H9 (cell line): ENCODE data around the gene CCDC174. TPM values are rescaled to one million over a fixed set of nuclear protein-coding genes. Genes with fewer than 3 reads are reported as not detected.

Experiments used
- DNase-seq: peaks from one replicate; pipeline ENCODE4 v3.0.0-alpha.2; 2017
- H2AFZ ChIP-seq: one replicate; pipeline ENCODE4 v1.6.1; 2013; ENCODE audit warnings: mild to moderate bottlenecking, low read length, control low read depth, moderate library complexity
- H2AK5ac ChIP-seq: 2 replicates; pipeline ENCODE4 v1.6.1; 2013; ENCODE audit warnings: low read length, control low read depth, mixed read lengths; ENCODE audit not compliant: insufficient read length
- H2BK120ac ChIP-seq: one replicate; pipeline ENCODE4 v1.6.1; 2013; ENCODE audit warnings: low read depth, mild to moderate bottlenecking, low read length, control low read depth, inconsistent platforms; ENCODE audit not compliant: poor library complexity, severe bottlenecking
- H2BK12ac ChIP-seq: 2 replicates; pipeline ENCODE4 v1.6.1; 2013; ENCODE audit warnings: low read length, control low read depth, mixed read lengths, low read depth; ENCODE audit not compliant: insufficient read length
- H2BK15ac ChIP-seq: 2 replicates; pipeline ENCODE4 v1.6.1; 2013; ENCODE audit warnings: low read depth, low read length, control low read depth
- H2BK20ac ChIP-seq: one replicate; pipeline ENCODE4 v1.6.1; 2013; ENCODE audit warnings: low read depth, mild to moderate bottlenecking, low read length, control low read depth, inconsistent platforms; ENCODE audit not compliant: poor library complexity, severe bottlenecking
- H2BK5ac ChIP-seq: 2 replicates; pipeline ENCODE4 v1.6.1; 2013; ENCODE audit warnings: low read length, control low read depth, mixed read lengths; ENCODE audit not compliant: insufficient read length
- H3K14ac ChIP-seq: 2 replicates; pipeline ENCODE4 v1.6.1; 2013; ENCODE audit warnings: low read length, control low read depth; ENCODE audit not compliant: insufficient read depth
- H3K18ac ChIP-seq: 2 replicates; pipeline ENCODE4 v1.6.1; 2013; ENCODE audit warnings: low read depth, mild to moderate bottlenecking, mixed read lengths, low read length, control low read depth; ENCODE audit not compliant: insufficient read length
- H3K23ac ChIP-seq: 2 replicates; pipeline ENCODE4 v1.6.1; 2013; ENCODE audit warnings: low read length, control low read depth, mixed read lengths, low read depth; ENCODE audit not compliant: insufficient read length
- H3K23me2 ChIP-seq: 2 replicates; pipeline ENCODE4 v1.6.1; 2013; ENCODE audit warnings: low read depth, mild to moderate bottlenecking, mixed read lengths, low read length, control low read depth; ENCODE audit not compliant: insufficient read length, poor library complexity, severe bottlenecking
- H3K27ac ChIP-seq: 2 replicates; pipeline ENCODE4 v1.5.1; 2013; ENCODE audit warnings: low read length, control low read depth, mixed read lengths, low read depth; ENCODE audit not compliant: insufficient read length
- H3K27me3 ChIP-seq: 2 replicates; pipeline ENCODE4 v1.6.1; 2013; ENCODE audit warnings: low read length, control low read depth, inconsistent platforms; ENCODE audit not compliant: insufficient read depth
- H3K4ac ChIP-seq: 2 replicates; pipeline ENCODE4 v1.6.1; 2013; ENCODE audit warnings: low read depth, mild to moderate bottlenecking, control low read depth, inconsistent platforms, low read length, moderate library complexity
- H3K4me1 ChIP-seq: 2 replicates; pipeline ENCODE4 v1.6.1; 2013; ENCODE audit warnings: low read length, control low read depth, inconsistent platforms; ENCODE audit not compliant: insufficient read depth
- H3K4me2 ChIP-seq: 2 replicates; pipeline ENCODE4 v1.6.1; 2013; ENCODE audit warnings: low read length, control low read depth, mixed read lengths; ENCODE audit not compliant: insufficient read length, insufficient read depth
- H3K56ac ChIP-seq: 2 replicates; pipeline ENCODE4 v1.6.1; 2013; ENCODE audit warnings: low read depth, mild to moderate bottlenecking, mixed read lengths, low read length, control low read depth; ENCODE audit not compliant: insufficient read length
- H3K79me1 ChIP-seq: 2 replicates; pipeline ENCODE4 v1.6.1; 2013; ENCODE audit warnings: low read depth, mild to moderate bottlenecking, moderate library complexity, low read length, control low read depth, inconsistent platforms; ENCODE audit not compliant: insufficient read depth, poor library complexity, severe bottlenecking
- H3K79me2 ChIP-seq: 2 replicates; pipeline ENCODE4 v1.6.1; 2013; ENCODE audit warnings: low read length, control low read depth, inconsistent platforms; ENCODE audit not compliant: insufficient read depth
- H3K9ac ChIP-seq: 2 replicates; pipeline ENCODE4 v1.6.1; 2013; ENCODE audit warnings: low read length, control low read depth, mixed read lengths; ENCODE audit not compliant: insufficient read length; ENCODE audit errors: extremely low read depth
- H3K9me3 ChIP-seq: one replicate; pipeline ENCODE4 v1.6.1; 2013; ENCODE audit warnings: low read depth, low read length, inconsistent platforms; ENCODE audit not compliant: control insufficient read depth
- H3T11ph ChIP-seq: one replicate; pipeline ENCODE4 v1.6.1; 2013; ENCODE audit warnings: mild to moderate bottlenecking, low read length, control low read depth, inconsistent platforms
- H4K20me1 ChIP-seq: one replicate; pipeline ENCODE4 v1.6.1; 2013; ENCODE audit not compliant: control insufficient read depth, insufficient read length, insufficient read depth
- H4K5ac ChIP-seq: 2 replicates; pipeline ENCODE4 v1.6.1; 2013; ENCODE audit warnings: low read depth, mild to moderate bottlenecking, mixed read lengths, low read length, control low read depth; ENCODE audit not compliant: insufficient read length
- H4K8ac ChIP-seq: replicated peaks from 2 replicates; pipeline ENCODE4 v1.6.1; 2013; ENCODE audit warnings: low read length, control low read depth, mixed read lengths, low read depth; ENCODE audit not compliant: insufficient read length
- H4K91ac ChIP-seq: 2 replicates; pipeline ENCODE4 v1.6.1; 2013; ENCODE audit warnings: low read depth, mild to moderate bottlenecking, moderate library complexity, mixed read lengths, low read length, control low read depth; ENCODE audit not compliant: insufficient read length
- H3K27ac Mint-ChIP-seq, 3 experiments: 2 replicates in 2 of 3; 3 replicates in 1 of 3; pipeline ENCODE4 v1.8.0; 2020 to 2021; ENCODE audit warnings: mixed read lengths in 3 of 3, mild to moderate bottlenecking in 1 of 3, moderate library complexity in 1 of 3
- H3K27me3 Mint-ChIP-seq: 2 replicates; pipeline ENCODE4 v1.8.0; 2021; ENCODE audit warnings: low read depth, mild to moderate bottlenecking, moderate library complexity, mixed read lengths
- H3K36me3 Mint-ChIP-seq, 3 experiments: 2 replicates in 2 of 3; 3 replicates in 1 of 3; pipeline ENCODE4 v1.8.0; 2020 to 2021; ENCODE audit warnings: low read depth in 3 of 3, mixed read lengths in 3 of 3; ENCODE audit not compliant: insufficient read depth in 1 of 3
- H3K4me1 Mint-ChIP-seq, 2 experiments: 2 replicates each; pipeline ENCODE4 v1.8.0; 2020; ENCODE audit warnings: mixed read lengths in 2 of 2
- H3K4me3 Mint-ChIP-seq, 2 experiments: 2 replicates in 1 of 2; 3 replicates in 1 of 2; pipeline ENCODE4 v1.8.0; 2020 to 2021; ENCODE audit warnings: mild to moderate bottlenecking in 2 of 2, mixed read lengths in 2 of 2, moderate library complexity in 1 of 2
- H3K9me3 Mint-ChIP-seq, 2 experiments: 2 replicates in 1 of 2; 3 replicates in 1 of 2; pipeline ENCODE4 v1.8.0; 2020; ENCODE audit warnings: mild to moderate bottlenecking in 2 of 2, mixed read lengths in 2 of 2, moderate library complexity in 1 of 2
- CTCF ChIP-seq: fragments of 200-600 bp; sonication (generic); conservative IDR thresholded peaks from 3 replicates; pipeline ENCODE4 v1.8.0; 2021; ENCODE audit warnings: antibody characterized with exemption, mild to moderate bottlenecking
- WGBS: extraction: QIAGEN DNeasy Blood & Tissue Kit; methylation state at CpG from one replicate; pipeline ENCODE4 v1.1.7; 2013; ENCODE audit warnings: missing lambda C conversion rate, low lambda C conversion rate, mixed read lengths; ENCODE audit not compliant: insufficient read length; ENCODE audit errors: extremely low coverage; 5-methylcytosine and 5-hydroxymethylcytosine counted together
- total RNA-seq: library from RNA; stranded (reverse); gene quantifications from 2 replicates; pipeline ENCODE4 v1.2.1, GENCODE V29; 2021

CCDC174 gene
- total RNA-seq, 1 experiment from 2014 or later = 15.2 TPM

GRCh38 chr3:14691719-14692118, 40.2 kb downstream of the CCDC174 start:
- Histone ChIP-seq H3K4me2 (no peak overlapping the region), H4K5ac (no peak overlapping the region), H3K9ac (no peak overlapping the region), H3K23me2 (no peaks in the 10 kb centered on the region), H2BK12ac (no peak overlapping the region), H4K8ac (no peak overlapping the region), H4K91ac (no peak overlapping the region), H3K27ac (no peak overlapping the region), H2AK5ac (no peak overlapping the region), H3T11ph (no peak overlapping the region), H3K23ac (no peak overlapping the region), H2BK120ac (no peak overlapping the region), H3K79me2 (no peaks in the 10 kb centered on the region), H2BK20ac (no peak overlapping the region), H3K4me1 (no peaks in the 10 kb centered on the region), H2BK15ac (no peak overlapping the region), H4K20me1 (no peaks in the 10 kb centered on the region), H2AFZ (no peak overlapping the region), H3K79me1 (no peaks in the 10 kb centered on the region), H3K14ac (no peak overlapping the region), H3K9me3 (no peaks in the 10 kb centered on the region), H3K4ac (no peak overlapping the region), H3K27me3 (no peaks in the 10 kb centered on the region), H3K18ac (no peak overlapping the region), H3K56ac (no peak overlapping the region), H2BK5ac (no peak overlapping the region)
- H3K4me1 Mint-ChIP-seq = no peaks in the 10 kb centered on the region
- H3K4me3 Mint-ChIP-seq = no peak overlapping the region
- no peaks in the 10 kb centered on the region for H3K36me3 Mint-ChIP-seq
- no peak for DNase-seq
- H3K27ac Mint-ChIP-seq = no peak overlapping the region
- WGBS = no CpG with 5 or more reads among the region's 1 CpG
- no peak for TF ChIP-seq CTCF
- peaks cover 49% of the 10 kb centered on the region for H3K27me3 Mint-ChIP-seq
- no peaks in the 10 kb centered on the region for H3K9me3 Mint-ChIP-seq
